Measurements from ENCODE around the gene NFIC. TPM values are rescaled to one million over a fixed set of nuclear protein-coding genes. Genes with fewer than 3 reads are reported as not detected.

Gene NFIC
- polyA plus RNA-seq, 2 of the 4 experiments (the other 2 are of a cell fraction), result 2.6 to 34.9 TPM

DNA sequence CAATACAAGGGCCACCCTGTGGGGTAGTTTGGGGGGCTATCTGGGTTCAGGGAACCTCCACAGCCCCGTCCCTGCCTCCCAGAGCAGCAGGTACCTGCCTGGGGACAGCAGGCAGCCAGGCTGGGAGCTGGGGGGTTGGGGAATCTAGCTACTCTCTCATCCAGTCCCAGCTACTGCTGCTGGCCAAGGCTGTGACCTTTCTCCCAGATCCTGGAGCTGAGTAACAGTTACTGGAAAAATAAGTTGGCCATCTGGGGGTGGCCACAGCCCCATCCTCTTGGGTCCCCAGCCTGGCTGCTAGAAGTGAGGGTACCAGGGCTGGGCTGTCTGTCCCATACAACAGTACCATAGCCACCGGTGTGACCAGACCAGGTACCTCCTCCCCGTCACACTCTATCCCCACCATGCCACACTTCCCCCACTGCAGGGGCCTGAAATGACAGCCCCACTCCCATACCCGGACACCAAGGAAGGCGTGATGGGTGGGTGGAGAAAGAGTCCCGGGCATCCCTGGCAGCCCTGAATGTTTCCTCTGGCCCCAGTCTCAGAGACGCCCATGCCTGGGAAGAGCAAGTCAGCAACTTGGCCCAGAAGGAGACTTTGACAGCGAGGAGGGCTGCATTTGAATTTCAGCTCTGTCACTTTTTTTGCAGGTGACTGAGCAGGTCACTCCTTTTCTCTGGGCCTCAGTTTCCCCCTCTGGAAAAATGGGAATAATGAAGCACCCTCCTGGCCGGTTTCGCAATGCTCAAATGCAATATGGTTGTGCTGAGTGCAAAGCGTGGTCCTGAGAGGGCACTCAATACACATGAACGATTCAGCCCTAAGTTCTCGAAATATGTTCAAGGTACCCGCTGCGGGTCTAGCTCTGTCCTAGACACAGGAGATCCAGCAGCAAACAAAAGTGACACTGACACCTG, 30.7 kb upstream of the NFIC start:
- FAIRE-seq, result no peak
- WGBS (ENCODE audit: missing lambda C conversion rate), result 90% methylated on average over 11 of the region's 15 CpGs
- DNase-seq (ENCODE audit: low read depth in 1 of 2, low spot score in 1 of 2), result no peak
- TF ChIP-seq POLR2AphosphoS2 (conservative IDR thresholded peaks at IDR 0.05; ENCODE audit: low read length), result no peak
- no peak for TF ChIP-seq CBX8 (IDR thresholded peaks at IDR 0.05)
- TF ChIP-seq CEBPB (IDR thresholded peaks at IDR 0.05), result peak; percentile 46 to 78; a peak in 3 of 4 replicates
- no peak for TF ChIP-seq RNF2 (IDR thresholded peaks at IDR 0.05; ENCODE audit: borderline replicate concordance, low read depth)
- TF ChIP-seq, protein P1, sequence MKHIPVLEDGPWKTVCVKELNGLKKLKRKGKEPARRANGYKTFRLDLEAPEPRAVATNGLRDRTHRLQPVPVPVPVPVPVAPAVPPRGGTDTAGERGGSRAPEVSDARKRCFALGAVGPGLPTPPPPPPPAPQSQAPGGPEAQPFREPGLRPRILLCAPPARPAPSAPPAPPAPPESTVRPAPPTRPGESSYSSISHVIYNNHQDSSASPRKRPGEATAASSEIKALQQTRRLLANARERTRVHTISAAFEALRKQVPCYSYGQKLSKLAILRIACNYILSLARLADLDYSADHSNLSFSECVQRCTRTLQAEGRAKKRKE (CRISPR knock-in tag; IDR thresholded peaks at IDR 0.05; ENCODE audit: low read depth), result no peak
- no peak for TF ChIP-seq JUNB (IDR thresholded peaks at IDR 0.05)
- H3K4me2 ChIP-seq, result peak overlapping the region; percentile 81
- peaks cover 45% of the 10 kb centered on the region for H3K4me1 ChIP-seq
- ATAC-seq, result peak; percentile 23 to 48; a peak in 4 of 6 replicates
- ChIA-PET CTCF (interaction anchor here (0.7 to 2.2 kb wide), 6 partner anchors 30 to 137 kb away, joined by 3 to 15 read pairs (median 4); no protein-coding TSS in a partner anchor), POLR2A (interaction anchor here (0.6 kb wide), 1 partner anchor 137 kb away, joined by 3 read pairs; no protein-coding TSS in a partner anchor)
- peak overlapping the region; percentile 85 to 94 for H3K27ac ChIP-seq
- no peaks in the 10 kb centered on the region for H3K9me3 ChIP-seq
- no peak overlapping the region for H3K4me3 ChIP-seq

DNA sequence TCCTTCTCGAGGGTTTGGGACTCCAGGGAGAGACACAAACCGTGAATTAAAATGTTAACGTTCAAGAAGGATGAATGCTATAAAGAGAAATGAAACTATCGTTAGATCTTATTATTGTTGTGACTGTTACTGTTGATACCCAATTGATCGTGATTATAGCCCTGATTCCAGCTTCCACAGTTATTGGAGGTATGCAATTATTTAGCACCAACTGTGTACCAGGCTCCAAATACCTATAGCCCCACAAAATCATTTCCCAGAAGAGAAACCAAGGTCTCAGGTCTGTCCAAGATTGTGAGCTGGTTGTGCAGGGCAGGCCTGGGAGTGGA, 30.1 kb upstream of the NFIC start:
- H3K27ac ChIP-seq, result peak overlapping the region; percentile 85 to 94
- POLR2A ChIA-PET, result interaction anchor here (0.5 to 0.6 kb wide), 2 partner anchors 130 to 137 kb away, joined by 3 read pairs; no protein-coding TSS in a partner anchor
- FAIRE-seq (no peak), DNase-seq (ENCODE audit: low read depth in 1 of 2, low spot score in 1 of 2) (no peak), ATAC-seq (peak in 1 of 2 experiments; percentile 41; a peak in 2 of 6 replicates)
- peaks cover 45% of the 10 kb centered on the region for H3K4me1 ChIP-seq
- WGBS (ENCODE audit: missing lambda C conversion rate), result 70% methylated on average over 5 of the region's 5 CpGs
- TF ChIP-seq, protein P2, sequence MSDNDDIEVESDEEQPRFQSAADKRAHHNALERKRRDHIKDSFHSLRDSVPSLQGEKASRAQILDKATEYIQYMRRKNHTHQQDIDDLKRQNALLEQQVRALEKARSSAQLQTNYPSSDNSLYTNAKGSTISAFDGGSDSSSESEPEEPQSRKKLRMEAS (IDR thresholded peaks at IDR 0.05), result no peak
- TF ChIP-seq, protein P3, sequence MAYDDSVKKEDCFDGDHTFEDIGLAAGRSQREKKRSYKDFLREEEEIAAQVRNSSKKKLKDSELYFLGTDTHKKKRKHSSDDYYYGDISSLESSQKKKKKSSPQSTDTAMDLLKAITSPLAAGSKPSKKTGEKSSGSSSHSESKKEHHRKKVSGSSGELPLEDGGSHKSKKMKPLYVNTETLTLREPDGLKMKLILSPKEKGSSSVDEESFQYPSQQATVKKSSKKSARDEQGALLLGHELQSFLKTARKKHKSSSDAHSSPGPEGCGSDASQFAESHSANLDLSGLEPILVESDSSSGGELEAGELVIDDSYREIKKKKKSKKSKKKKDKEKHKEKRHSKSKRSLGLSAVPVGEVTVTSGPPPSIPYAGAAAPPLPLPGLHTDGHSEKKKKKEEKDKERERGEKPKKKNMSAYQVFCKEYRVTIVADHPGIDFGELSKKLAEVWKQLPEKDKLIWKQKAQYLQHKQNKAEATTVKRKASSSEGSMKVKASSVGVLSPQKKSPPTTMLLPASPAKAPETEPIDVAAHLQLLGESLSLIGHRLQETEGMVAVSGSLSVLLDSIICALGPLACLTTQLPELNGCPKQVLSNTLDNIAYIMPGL (CRISPR knock-in tag; IDR thresholded peaks at IDR 0.05; ENCODE audit: borderline replicate concordance), result no peak
- no peak for TF ChIP-seq SMC3 (IDR thresholded peaks at IDR 0.05)
- no peak for TF ChIP-seq KDM1A (IDR thresholded peaks at IDR 0.05; ENCODE audit: low read depth)
- no peak for TF ChIP-seq POLR2A (IDR thresholded peaks at IDR 0.05; ENCODE audit: low read length)
- no peak for TF ChIP-seq TFCP2L1 (CRISPR knock-in tag; IDR thresholded peaks at IDR 0.05)
- TF ChIP-seq, protein P4, sequence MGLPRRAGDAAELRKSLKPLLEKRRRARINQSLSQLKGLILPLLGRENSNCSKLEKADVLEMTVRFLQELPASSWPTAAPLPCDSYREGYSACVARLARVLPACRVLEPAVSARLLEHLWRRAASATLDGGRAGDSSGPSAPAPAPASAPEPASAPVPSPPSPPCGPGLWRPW (IDR thresholded peaks at IDR 0.05), result no peak
- TF ChIP-seq HEYL (CRISPR knock-in tag; IDR thresholded peaks at IDR 0.05), result no peak
- no peak for TF ChIP-seq NR3C1 (IDR thresholded peaks at IDR 0.05)
- TF ChIP-seq CBX2 (IDR thresholded peaks at IDR 0.05; ENCODE audit: borderline replicate concordance, low read depth), result no peak
- no peak for TF ChIP-seq MYC (IDR thresholded peaks at IDR 0.05; ENCODE audit: borderline replicate concordance, low read length)
- TF ChIP-seq KDM5A (IDR thresholded peaks at IDR 0.05), result no peak
- TF ChIP-seq RNF2 (IDR thresholded peaks at IDR 0.05; ENCODE audit: borderline replicate concordance, low read depth), result no peak
- TF ChIP-seq, protein P5, sequence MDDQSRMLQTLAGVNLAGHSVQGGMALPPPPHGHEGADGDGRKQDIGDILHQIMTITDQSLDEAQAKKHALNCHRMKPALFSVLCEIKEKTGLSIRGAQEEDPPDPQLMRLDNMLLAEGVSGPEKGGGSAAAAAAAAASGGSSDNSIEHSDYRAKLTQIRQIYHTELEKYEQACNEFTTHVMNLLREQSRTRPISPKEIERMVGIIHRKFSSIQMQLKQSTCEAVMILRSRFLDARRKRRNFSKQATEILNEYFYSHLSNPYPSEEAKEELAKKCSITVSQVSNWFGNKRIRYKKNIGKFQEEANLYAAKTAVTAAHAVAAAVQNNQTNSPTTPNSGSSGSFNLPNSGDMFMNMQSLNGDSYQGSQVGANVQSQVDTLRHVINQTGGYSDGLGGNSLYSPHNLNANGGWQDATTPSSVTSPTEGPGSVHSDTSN (IDR thresholded peaks at IDR 0.05), result no peak
- no peak for TF ChIP-seq EP300 (IDR thresholded peaks at IDR 0.05)
- TF ChIP-seq MAFK (IDR thresholded peaks at IDR 0.05; ENCODE audit: partially characterized antibody), result no peak
- TF ChIP-seq, protein P6, sequence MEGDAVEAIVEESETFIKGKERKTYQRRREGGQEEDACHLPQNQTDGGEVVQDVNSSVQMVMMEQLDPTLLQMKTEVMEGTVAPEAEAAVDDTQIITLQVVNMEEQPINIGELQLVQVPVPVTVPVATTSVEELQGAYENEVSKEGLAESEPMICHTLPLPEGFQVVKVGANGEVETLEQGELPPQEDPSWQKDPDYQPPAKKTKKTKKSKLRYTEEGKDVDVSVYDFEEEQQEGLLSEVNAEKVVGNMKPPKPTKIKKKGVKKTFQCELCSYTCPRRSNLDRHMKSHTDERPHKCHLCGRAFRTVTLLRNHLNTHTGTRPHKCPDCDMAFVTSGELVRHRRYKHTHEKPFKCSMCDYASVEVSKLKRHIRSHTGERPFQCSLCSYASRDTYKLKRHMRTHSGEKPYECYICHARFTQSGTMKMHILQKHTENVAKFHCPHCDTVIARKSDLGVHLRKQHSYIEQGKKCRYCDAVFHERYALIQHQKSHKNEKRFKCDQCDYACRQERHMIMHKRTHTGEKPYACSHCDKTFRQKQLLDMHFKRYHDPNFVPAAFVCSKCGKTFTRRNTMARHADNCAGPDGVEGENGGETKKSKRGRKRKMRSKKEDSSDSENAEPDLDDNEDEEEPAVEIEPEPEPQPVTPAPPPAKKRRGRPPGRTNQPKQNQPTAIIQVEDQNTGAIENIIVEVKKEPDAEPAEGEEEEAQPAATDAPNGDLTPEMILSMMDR (IDR thresholded peaks at IDR 0.05), result no peak
- TF ChIP-seq CHD2 (IDR thresholded peaks at IDR 0.05; ENCODE audit: low read length, partially characterized antibody), result no peak
- H3K4me2 ChIP-seq, result peak overlapping the region; percentile 81
- no peak overlapping the region for H3K4me3 ChIP-seq
- no peaks in the 10 kb centered on the region for H3K9me3 ChIP-seq
- CTCF ChIA-PET, result interaction anchor here (1.1 to 2.2 kb wide), 4 partner anchors 93 to 136 kb away, joined by 3 to 15 read pairs (median 6); no protein-coding TSS in a partner anchor

Data from A549 (cell line).